Mesendoderm (in vitro differentiated cells): ENCODE data around the gene FSHR.

Experiments used
- DNase-seq: peaks from one replicate; pipeline ENCODE4 v3.0.0; 2013
- H2AK5ac ChIP-seq: 2 replicates; pipeline ENCODE4 v1.6.1; 2013; ENCODE audit warnings: low read length, inconsistent platforms
- H2BK120ac ChIP-seq: 2 replicates; pipeline ENCODE4 v1.6.1; 2013; ENCODE audit warnings: low read depth, mild to moderate bottlenecking, low read length, moderate library complexity, mixed read lengths
- H2BK15ac ChIP-seq: replicated peaks from 2 replicates; pipeline ENCODE4 v1.6.1; 2013; ENCODE audit warnings: low read depth, mild to moderate bottlenecking, moderate library complexity
- H2BK5ac ChIP-seq: 2 replicates; pipeline ENCODE4 v1.6.1; 2013; ENCODE audit warnings: low read length, inconsistent platforms
- H3K18ac ChIP-seq: 2 replicates; pipeline ENCODE4 v1.6.1; 2013; ENCODE audit warnings: mild to moderate bottlenecking, low read length, mixed read lengths
- H3K23ac ChIP-seq: one replicate; pipeline ENCODE4 v1.6.1; 2013; ENCODE audit warnings: low read length
- H3K27ac ChIP-seq: 2 replicates; pipeline ENCODE4 v1.5.1; 2013; ENCODE audit warnings: low read depth, mild to moderate bottlenecking, inconsistent platforms, low read length, moderate library complexity
- H3K27me3 ChIP-seq: 2 replicates; pipeline ENCODE4 v1.6.1; 2013; ENCODE audit warnings: low read length, control low read depth, mild to moderate bottlenecking, inconsistent platforms; ENCODE audit not compliant: insufficient read depth, poor library complexity
- H3K36me3 ChIP-seq: 2 replicates; pipeline ENCODE4 v1.6.1; 2013; ENCODE audit warnings: low read length, inconsistent platforms; ENCODE audit not compliant: control insufficient read depth, insufficient read depth
- H3K4ac ChIP-seq: one replicate; pipeline ENCODE4 v1.6.1; 2013; ENCODE audit warnings: low read depth, mild to moderate bottlenecking, low read length, moderate library complexity
- H3K4me1 ChIP-seq: 2 replicates; pipeline ENCODE4 v1.6.1; 2013; ENCODE audit warnings: low read depth, low read length, inconsistent platforms; ENCODE audit not compliant: control insufficient read depth
- H3K4me2 ChIP-seq: 2 replicates; pipeline ENCODE4 v1.6.1; 2013; ENCODE audit warnings: low read length
- H3K4me3 ChIP-seq: 2 replicates; pipeline ENCODE4 v1.5.1; 2013; ENCODE audit warnings: mild to moderate bottlenecking, low read length
- H3K56ac ChIP-seq: one replicate; pipeline ENCODE4 v1.6.1; 2013; ENCODE audit warnings: low read length
- H3K79me1 ChIP-seq: 2 replicates; pipeline ENCODE4 v1.6.1; 2013; ENCODE audit warnings: low read length, inconsistent platforms
- H3K79me2 ChIP-seq: 2 replicates; pipeline ENCODE4 v1.6.1; 2013; ENCODE audit warnings: mild to moderate bottlenecking, low read length; ENCODE audit not compliant: control insufficient read depth, insufficient read depth
- H3K9ac ChIP-seq: 2 replicates; pipeline ENCODE4 v1.6.1; 2013; ENCODE audit warnings: low read length, inconsistent platforms
- H4K5ac ChIP-seq: one replicate; pipeline ENCODE4 v1.6.1; 2013; ENCODE audit warnings: low read length
- H4K8ac ChIP-seq: one replicate; pipeline ENCODE4 v1.6.1; 2013; ENCODE audit warnings: low read depth, mild to moderate bottlenecking, control low read depth, low read length, moderate library complexity
- whole genome bisulfite sequencing: extraction: QIAGEN DNeasy Blood & Tissue Kit; methylation state at CpG from one replicate; pipeline ENCODE4 v1.1.7; 2013; ENCODE audit warnings: low lambda C conversion rate, missing lambda C conversion rate; ENCODE audit not compliant: insufficient coverage; ENCODE audit errors: extremely low coverage; 5-methylcytosine and 5-hydroxymethylcytosine counted together

Gene FSHR

GRCh38 chr2:49186050-49186648 is 31.8 kb upstream of the FSHR start:
- Histone ChIP-seq H2BK15ac (no peak overlapping the region), H4K5ac (no peak overlapping the region), H3K4me2 (no peak overlapping the region), H3K4ac (no peak overlapping the region), H3K9ac (no peak overlapping the region), H3K27me3 (no peaks in the 10 kb centered on the region), H3K36me3 (no peaks in the 10 kb centered on the region), H3K79me1 (no peaks in the 10 kb centered on the region), H3K4me3 (no peak overlapping the region), H3K18ac (no peak overlapping the region), H2BK5ac (no peak overlapping the region), H3K79me2 (no peaks in the 10 kb centered on the region), H2BK120ac (no peak overlapping the region), H2AK5ac (no peak overlapping the region), H3K23ac (no peak overlapping the region), H3K56ac (no peak overlapping the region), H4K8ac (no peak overlapping the region), H3K4me1 (no peaks in the 10 kb centered on the region), H3K27ac (no peak overlapping the region)
- no peak for DNase-seq
- no CpG with 5 or more reads among the region's 10 CpGs for WGBS

- no peak overlapping the region for H3K9ac ChIP-seq
- no peak overlapping the region for H3K18ac ChIP-seq
- no peaks in the 10 kb centered on the region for H3K27me3 ChIP-seq
- no peak overlapping the region for H3K56ac ChIP-seq
- H2AK5ac ChIP-seq: no peak overlapping the region
- no peak overlapping the region for H3K4me3 ChIP-seq
- no peaks in the 10 kb centered on the region for H3K4me1 ChIP-seq
- no peak for DNase-seq
- H2BK5ac ChIP-seq: no peak overlapping the region
- no peak overlapping the region for H3K4me2 ChIP-seq
- WGBS: no CpG with 5 or more reads among the region's 7 CpGs
- no peak overlapping the region for H3K27ac ChIP-seq
- H3K79me2 ChIP-seq: no peaks in the 10 kb centered on the region
- no peaks in the 10 kb centered on the region for H3K79me1 ChIP-seq
- H4K8ac ChIP-seq: no peak overlapping the region
- no peak overlapping the region for H3K4ac ChIP-seq
- no peaks in the 10 kb centered on the region for H3K36me3 ChIP-seq
- no peak overlapping the region for H2BK15ac ChIP-seq
- H4K5ac ChIP-seq: no peak overlapping the region
- no peak overlapping the region for H2BK120ac ChIP-seq
- H3K23ac ChIP-seq: no peak overlapping the region
These were observed 24.3 kb upstream of the FSHR start for GRCh38 chr2:49178656-49179055.

GRCh38 chr2:49177194-49177593 is 22.9 kb upstream of the FSHR start:
- Histone ChIP-seq H3K79me1 (no peaks in the 10 kb centered on the region), H3K9ac (no peak overlapping the region), H4K5ac (no peak overlapping the region), H2BK15ac (no peak overlapping the region), H3K4ac (no peak overlapping the region), H3K4me2 (no peak overlapping the region), H3K36me3 (no peaks in the 10 kb centered on the region), H2BK5ac (no peak overlapping the region), H3K18ac (no peak overlapping the region), H4K8ac (no peak overlapping the region), H2AK5ac (no peak overlapping the region), H2BK120ac (no peak overlapping the region), H3K79me2 (no peaks in the 10 kb centered on the region), H3K4me3 (no peak overlapping the region), H3K27me3 (no peaks in the 10 kb centered on the region), H3K4me1 (no peaks in the 10 kb centered on the region), H3K56ac (no peak overlapping the region), H3K27ac (no peak overlapping the region), H3K23ac (no peak overlapping the region)
- no peak for DNase-seq
- no CpG with 5 or more reads among the region's 1 CpG for WGBS

GRCh38 chr2:49175831-49176230 is 21.5 kb upstream of the FSHR start:
- peak; percentile 39 for DNase-seq
- H3K79me1 ChIP-seq: no peaks in the 10 kb centered on the region
- no peaks in the 10 kb centered on the region for H3K79me2 ChIP-seq
- H2BK15ac ChIP-seq: no peak overlapping the region
- no peak overlapping the region for H3K56ac ChIP-seq
- no CpG with 5 or more reads among the region's 3 CpGs for WGBS
- no peak overlapping the region for H2BK120ac ChIP-seq
- no peak overlapping the region for H2BK5ac ChIP-seq
- no peak overlapping the region for H4K5ac ChIP-seq
- no peak overlapping the region for H3K4me3 ChIP-seq
- no peak overlapping the region for H4K8ac ChIP-seq
- no peaks in the 10 kb centered on the region for H3K27me3 ChIP-seq
- H3K9ac ChIP-seq: no peak overlapping the region
- no peak overlapping the region for H3K4ac ChIP-seq
- H3K18ac ChIP-seq: no peak overlapping the region
- H3K4me1 ChIP-seq: no peaks in the 10 kb centered on the region
- H3K36me3 ChIP-seq: no peaks in the 10 kb centered on the region
- no peak overlapping the region for H3K27ac ChIP-seq
- H3K4me2 ChIP-seq: no peak overlapping the region
- no peak overlapping the region for H2AK5ac ChIP-seq
- no peak overlapping the region for H3K23ac ChIP-seq

- H3K18ac ChIP-seq: no peak overlapping the region
These were observed 20.4 kb upstream of the FSHR start for GRCh38 chr2:49174750-49175149.

GRCh38 chr2:49167131-49167530 is 12.8 kb upstream of the FSHR start:
- H3K4me1 ChIP-seq: no peaks in the 10 kb centered on the region
- H3K56ac ChIP-seq: no peak overlapping the region
- H3K27me3 ChIP-seq: no peaks in the 10 kb centered on the region
- no peaks in the 10 kb centered on the region for H3K79me2 ChIP-seq
- H3K4ac ChIP-seq: no peak overlapping the region
- no peak overlapping the region for H4K5ac ChIP-seq
- H2BK15ac ChIP-seq: no peak overlapping the region
- H3K4me2 ChIP-seq: no peak overlapping the region
- no peaks in the 10 kb centered on the region for H3K79me1 ChIP-seq
- no peak overlapping the region for H4K8ac ChIP-seq
- no peak overlapping the region for H2AK5ac ChIP-seq
- H2BK120ac ChIP-seq: no peak overlapping the region
- no peak overlapping the region for H3K4me3 ChIP-seq
- H3K9ac ChIP-seq: no peak overlapping the region
- no peak for DNase-seq
- no peaks in the 10 kb centered on the region for H3K36me3 ChIP-seq
- no peak overlapping the region for H3K18ac ChIP-seq
- H2BK5ac ChIP-seq: no peak overlapping the region
- H3K27ac ChIP-seq: no peak overlapping the region
- H3K23ac ChIP-seq: no peak overlapping the region

More at GRCh38 chr2:49174750-49175149, 20.4 kb upstream of the FSHR start:
- no peak overlapping the region for H4K5ac ChIP-seq
- no peaks in the 10 kb centered on the region for H3K27me3 ChIP-seq
- H2BK15ac ChIP-seq: no peak overlapping the region
- H3K79me2 ChIP-seq: no peaks in the 10 kb centered on the region
- no peak overlapping the region for H2AK5ac ChIP-seq
- H3K4me3 ChIP-seq: no peak overlapping the region
- H3K27ac ChIP-seq: no peak overlapping the region
- no peaks in the 10 kb centered on the region for H3K79me1 ChIP-seq
- H2BK5ac ChIP-seq: no peak overlapping the region
- H3K9ac ChIP-seq: no peak overlapping the region
- DNase-seq: no peak
- H3K4me2 ChIP-seq: no peak overlapping the region
- H3K4me1 ChIP-seq: no peaks in the 10 kb centered on the region
- H3K23ac ChIP-seq: no peak overlapping the region
- no CpG with 5 or more reads among the region's 3 CpGs for WGBS
- no peak overlapping the region for H4K8ac ChIP-seq
- H2BK120ac ChIP-seq: no peak overlapping the region
- no peak overlapping the region for H3K56ac ChIP-seq
- no peaks in the 10 kb centered on the region for H3K36me3 ChIP-seq
- no peak overlapping the region for H3K4ac ChIP-seq
